ENCODE results near the gene TNFAIP2.

DNA sequence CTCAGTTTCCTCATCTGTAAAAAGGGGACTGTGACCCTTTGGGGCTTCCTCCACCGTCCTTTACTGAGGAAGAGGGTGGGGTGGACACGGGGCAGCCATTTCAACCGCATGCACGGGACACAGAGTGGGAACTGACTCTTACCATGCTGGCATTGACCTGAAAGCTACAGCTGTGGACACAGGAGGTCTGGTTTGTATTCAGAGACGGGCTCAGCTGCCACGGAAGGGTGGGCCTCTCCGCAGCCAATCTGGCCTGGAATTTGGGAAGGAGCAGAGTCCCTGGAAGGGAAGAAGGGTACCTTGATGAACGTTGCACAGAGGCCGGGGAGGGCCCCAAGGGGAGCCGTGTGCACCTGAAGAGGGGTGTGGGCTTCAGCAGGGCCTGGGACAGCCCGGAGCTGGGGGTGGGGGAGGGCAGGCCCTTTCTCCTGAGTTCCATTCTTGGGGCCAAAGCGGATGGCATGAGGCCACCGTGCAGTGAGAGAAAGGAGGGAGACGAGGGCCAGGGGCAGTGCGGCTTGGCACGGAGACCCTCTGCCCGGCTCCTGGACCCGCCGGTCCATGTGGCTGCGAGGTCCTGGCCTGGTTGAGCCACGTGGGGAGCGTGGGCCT lies 14.5 kb downstream of the TNFAIP2 start:
- TF ChIP-seq, protein P1, sequence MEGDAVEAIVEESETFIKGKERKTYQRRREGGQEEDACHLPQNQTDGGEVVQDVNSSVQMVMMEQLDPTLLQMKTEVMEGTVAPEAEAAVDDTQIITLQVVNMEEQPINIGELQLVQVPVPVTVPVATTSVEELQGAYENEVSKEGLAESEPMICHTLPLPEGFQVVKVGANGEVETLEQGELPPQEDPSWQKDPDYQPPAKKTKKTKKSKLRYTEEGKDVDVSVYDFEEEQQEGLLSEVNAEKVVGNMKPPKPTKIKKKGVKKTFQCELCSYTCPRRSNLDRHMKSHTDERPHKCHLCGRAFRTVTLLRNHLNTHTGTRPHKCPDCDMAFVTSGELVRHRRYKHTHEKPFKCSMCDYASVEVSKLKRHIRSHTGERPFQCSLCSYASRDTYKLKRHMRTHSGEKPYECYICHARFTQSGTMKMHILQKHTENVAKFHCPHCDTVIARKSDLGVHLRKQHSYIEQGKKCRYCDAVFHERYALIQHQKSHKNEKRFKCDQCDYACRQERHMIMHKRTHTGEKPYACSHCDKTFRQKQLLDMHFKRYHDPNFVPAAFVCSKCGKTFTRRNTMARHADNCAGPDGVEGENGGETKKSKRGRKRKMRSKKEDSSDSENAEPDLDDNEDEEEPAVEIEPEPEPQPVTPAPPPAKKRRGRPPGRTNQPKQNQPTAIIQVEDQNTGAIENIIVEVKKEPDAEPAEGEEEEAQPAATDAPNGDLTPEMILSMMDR (conservative IDR thresholded peaks at IDR 0.05; ENCODE audit: low read length), result no peak
- no peak for TF ChIP-seq EZH2phosphoT487 (IDR thresholded peaks at IDR 0.05; ENCODE audit: borderline replicate concordance)

Measured in Loucy (cell line).